Putamen (tissue), 1 donor: ENCODE data around the gene B4GALNT4.
"Not testable (repeated sequence)": the region's sequence is repeated elsewhere in the genome, so short reads cannot be mapped to it uniquely, and the experiment has no call there.

Source experiments
- DNase-seq: peaks from one replicate; pipeline ENCODE4 v3.0.0-alpha.2; 2016; ENCODE audit warnings: low spot score

Gene B4GALNT4

DNA sequence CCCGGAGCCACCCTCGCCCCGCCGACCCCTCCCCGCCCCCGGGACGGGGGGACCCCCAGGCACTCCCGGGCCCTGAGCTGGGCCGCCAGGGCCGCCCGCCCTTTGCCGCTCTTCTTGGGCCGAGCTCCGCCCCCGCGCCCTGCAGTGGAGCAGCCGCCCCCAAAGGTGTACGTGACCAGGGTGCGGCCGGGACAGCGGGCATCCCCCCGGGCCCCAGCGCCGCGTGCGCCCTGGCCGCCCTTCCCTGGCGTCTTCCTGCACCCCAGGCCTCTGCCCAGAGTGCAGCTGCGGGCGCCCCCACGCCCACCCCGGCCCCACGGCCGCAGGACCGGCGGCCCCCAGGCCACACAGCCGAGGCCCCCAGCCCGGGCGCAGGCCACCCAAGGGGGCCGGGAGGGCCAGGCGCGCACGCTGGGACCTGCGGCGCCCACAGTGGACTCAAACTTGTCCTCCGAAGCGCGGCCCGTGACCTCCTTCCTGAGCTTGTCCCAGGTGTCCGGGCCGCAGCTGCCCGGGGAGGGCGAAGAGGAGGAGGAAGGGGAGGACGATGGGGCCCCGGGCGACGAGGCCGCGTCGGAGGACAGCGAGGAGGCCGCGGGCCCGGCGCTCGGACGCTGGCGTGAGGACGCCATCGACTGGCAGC, 7.4 kb downstream of the B4GALNT4 start:
- no peak for DNase-seq

DNA sequence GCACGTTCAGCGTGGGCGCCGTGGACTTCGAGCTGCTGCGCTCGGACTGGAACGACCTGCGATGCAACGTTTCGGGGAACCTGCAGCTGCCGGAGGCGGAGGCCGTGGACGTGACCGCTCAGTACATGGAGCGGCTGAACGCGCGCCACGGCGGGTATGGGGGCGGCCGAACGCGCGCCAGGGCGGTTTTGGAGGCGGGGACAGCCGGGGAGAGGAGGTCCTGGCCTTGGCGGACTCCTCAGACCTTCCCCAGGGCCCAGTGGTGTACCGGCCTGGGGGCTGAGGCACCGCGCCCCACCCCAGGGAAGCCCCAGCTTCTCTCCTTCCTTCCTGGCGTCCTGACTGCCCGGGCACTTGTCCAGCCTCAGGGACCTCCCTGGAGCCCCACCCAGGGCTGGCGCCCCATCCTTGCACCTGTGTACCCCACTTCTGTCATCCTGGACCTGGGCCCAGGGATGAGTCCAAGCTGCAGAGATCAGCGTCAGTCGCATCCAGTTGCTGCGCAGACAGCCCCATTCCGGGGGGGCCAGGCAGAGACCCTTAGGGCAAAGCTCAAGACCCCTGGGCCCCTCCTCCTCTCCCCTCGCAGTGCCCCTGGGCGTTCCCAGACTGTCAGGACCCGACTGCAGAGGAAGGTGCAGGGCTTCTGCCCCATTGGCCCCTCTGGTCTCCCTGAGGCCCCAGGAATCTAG, 8.0 kb downstream of the B4GALNT4 start:
- DNase-seq = no peak

DNA sequence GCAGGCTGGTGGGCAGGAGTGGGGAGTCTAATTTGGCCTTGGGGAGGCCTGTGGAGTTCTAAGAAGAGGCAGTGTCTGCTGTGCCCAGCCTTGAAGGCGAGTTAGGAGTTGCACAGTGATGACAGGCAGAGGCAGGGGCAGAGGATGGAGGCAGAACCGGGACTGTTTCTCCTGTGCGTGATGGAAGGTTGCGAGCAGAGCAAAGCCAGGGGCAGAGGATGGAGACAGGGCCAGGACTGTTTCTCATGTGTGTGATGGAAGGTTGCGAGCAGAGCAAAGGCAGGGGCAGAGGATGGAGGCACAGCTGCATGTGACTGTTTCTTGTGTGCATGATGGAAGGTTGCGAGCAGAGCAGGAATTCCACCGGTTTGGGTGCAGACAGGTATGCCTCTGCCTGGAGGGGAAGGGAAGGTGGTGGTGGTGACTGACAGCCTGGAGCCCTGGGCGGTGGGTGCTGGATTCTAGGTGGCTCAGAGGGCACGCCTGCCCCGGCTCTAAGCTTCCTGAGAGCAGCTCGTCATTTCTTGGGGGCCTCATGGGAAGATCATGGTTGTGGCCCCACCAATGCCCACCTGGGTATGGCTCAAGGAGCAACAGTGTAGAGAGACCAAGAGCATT, 8.7 kb downstream of the B4GALNT4 start:
- DNase-seq = no peak

DNA sequence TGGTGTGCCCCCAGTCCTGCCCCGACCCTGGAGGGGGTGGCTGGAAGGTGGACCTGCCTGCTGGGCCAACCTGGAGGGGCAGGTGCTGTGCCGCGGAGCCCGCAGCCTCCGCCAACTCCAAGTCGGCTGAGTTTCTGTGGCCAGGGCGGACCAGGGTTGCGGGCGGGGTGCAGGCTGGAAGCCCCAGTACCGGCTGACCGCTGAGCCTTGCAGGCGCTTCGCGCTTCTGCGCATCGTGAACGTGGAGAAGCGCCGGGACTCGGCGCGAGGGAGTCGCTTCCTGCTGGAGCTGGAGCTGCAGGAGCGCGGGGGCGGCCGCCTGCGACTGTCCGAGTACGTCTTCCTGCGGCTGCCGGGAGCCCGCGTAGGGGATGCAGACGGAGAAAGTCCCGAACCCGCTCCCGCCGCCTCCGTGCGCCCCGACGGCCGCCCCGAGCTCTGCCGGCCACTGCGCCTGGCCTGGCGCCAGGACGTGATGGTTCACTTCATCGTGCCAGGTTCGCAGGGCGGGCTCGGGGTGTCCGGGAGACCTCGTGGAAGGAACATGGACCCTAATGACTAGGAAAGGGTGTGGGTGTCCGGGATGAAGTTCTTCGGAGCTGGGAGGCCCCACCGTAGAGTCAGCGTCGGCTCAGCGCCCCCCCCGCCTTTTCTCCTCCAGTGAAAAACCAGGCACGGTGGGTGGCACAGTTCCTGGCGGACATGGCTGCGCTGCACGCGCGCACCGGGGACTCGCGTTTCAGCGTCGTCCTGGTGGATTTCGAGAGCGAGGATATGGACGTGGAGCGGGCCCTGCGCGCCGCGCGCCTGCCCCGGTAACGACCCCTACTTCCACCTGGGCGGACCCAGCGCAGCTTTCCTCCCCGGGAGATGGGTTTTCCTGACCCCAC, 10.2 kb downstream of the B4GALNT4 start:
- no peak for DNase-seq

DNA sequence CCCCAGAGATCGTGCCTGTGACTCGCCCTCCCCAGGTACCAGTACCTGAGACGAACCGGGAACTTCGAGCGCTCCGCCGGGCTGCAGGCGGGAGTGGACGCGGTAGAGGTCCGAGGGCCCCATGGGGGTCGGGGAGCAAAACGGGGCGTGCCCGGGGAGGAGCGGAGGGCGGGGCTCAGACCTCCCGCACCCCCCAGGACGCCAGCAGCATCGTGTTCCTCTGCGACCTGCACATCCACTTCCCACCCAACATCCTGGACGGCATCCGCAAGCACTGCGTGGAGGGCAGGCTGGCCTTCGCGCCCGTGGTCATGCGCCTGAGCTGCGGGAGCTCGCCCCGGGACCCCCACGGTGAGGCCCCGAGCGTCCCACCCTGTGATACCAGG, 10.8 kb downstream of the B4GALNT4 start:
- DNase-seq = no peak

DNA sequence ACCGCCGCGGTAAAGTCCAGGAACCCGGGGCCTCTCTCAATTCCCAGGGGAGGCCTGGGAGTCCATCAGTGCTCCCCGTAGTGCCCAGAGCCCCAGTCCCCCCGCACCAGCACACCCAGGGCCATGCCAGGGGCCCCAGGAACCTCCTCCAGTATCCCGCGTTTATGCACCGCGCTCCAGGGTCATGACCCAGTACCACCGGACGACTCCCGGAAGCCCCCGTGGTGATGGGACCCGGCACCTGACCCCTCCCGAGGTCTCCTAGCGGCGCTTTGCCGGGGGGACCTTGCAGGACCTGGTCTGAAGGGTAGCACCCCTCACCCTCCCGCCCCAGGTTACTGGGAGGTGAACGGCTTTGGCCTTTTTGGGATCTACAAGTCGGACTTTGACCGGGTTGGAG, 11.2 kb downstream of the B4GALNT4 start:
- DNase-seq = no peak

- no peak for DNase-seq
Measured at GRCh38 chr11:380996-381395, 11.7 kb downstream of the B4GALNT4 start.

GRCh38 chr11:381501-382072, 12.3 kb downstream of the B4GALNT4 start:
- no peak for DNase-seq

GRCh38 chr11:382081-382629, 12.9 kb downstream of the B4GALNT4 start:
- no peak for DNase-seq

DNA sequence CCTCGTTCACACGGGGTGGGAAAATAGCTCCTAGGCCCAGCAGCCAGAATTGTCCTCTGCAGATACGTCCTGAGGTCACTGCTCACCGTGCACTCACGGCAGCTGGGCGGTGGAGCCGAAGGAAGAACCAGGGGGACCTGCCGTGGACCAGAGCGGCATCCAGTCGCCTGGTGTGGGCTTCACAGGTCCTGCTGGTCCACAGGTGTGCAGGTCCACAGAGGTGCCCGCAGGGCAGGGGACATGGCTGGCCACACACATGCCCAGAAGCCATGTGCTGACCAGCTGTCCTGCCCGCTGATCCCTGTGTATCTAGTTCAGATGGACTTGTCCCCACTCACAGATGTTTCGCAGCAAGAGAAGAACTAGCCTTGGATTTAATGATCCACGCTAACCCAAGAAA, 14.1 kb downstream of the B4GALNT4 start:
- DNase-seq = no peak

- no peak for DNase-seq
Measured at GRCh38 chr11:384511-384910, 15.2 kb downstream of the B4GALNT4 start.

DNA sequence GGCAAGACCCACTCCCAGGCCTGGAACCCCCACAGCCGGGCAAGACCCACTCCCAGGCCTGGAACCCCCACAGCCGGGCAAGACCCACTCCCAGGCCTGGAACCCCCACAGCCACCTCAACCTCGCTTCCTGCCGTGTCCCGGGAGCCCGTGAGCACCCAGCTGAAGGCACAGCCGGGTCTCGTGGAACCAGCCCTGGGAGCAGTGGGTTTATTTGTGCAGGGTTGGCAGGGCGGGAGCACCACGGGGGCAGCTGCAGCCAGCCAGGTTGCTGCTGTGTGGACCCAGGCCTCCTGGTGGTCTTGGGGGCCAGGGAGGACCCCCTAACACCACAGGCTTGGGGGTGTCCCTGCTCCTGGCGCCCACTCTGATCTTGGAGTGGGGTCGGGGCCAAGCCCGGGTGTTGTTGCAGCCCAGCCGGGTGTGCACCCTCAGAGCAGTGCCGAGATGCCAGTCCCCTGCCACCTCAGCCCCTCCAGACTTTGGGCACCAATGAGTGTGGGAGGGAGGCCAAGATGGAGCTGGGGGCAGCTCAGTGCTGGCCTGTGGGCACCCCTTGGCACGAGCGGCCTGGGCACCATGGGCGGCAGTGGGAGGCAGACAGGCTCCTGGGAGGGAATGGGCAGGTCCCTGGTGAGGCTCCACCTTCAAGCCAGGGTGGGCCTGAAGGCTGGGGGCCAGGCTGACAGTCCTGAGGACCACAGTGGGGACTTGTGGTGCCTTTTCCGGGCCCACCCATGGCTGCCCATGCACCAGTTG, 16.5 kb downstream of the B4GALNT4 start:
- DNase-seq = no peak

GRCh38 chr11:386483-386882, 17.2 kb downstream of the B4GALNT4 start:
- no peak for DNase-seq

GRCh38 chr11:387193-387793, 18.0 kb downstream of the B4GALNT4 start:
- DNase-seq = no peak

GRCh38 chr11:389369-389768, 20.1 kb downstream of the B4GALNT4 start:
- DNase-seq = not testable (repeated sequence)

DNA sequence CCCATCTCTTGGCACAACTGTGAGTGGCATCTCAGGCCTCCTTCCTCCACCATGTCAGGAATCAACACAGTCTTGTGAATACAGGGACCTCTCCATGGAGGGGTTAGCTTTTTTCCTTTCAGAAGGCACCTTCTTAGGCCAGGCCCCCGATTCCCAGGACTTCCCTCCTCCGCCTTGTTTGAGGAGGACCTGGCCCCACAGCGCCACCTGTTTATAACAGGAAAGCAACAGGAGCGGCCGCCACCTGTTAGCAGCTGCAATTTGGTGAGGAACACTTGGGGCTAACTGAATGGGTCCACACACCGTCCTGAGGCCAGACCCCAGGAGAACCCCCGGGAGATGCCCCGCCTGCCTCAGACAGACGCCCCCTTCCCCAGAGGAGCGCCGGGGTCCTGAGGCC, 20.9 kb downstream of the B4GALNT4 start:
- DNase-seq = no peak

DNA sequence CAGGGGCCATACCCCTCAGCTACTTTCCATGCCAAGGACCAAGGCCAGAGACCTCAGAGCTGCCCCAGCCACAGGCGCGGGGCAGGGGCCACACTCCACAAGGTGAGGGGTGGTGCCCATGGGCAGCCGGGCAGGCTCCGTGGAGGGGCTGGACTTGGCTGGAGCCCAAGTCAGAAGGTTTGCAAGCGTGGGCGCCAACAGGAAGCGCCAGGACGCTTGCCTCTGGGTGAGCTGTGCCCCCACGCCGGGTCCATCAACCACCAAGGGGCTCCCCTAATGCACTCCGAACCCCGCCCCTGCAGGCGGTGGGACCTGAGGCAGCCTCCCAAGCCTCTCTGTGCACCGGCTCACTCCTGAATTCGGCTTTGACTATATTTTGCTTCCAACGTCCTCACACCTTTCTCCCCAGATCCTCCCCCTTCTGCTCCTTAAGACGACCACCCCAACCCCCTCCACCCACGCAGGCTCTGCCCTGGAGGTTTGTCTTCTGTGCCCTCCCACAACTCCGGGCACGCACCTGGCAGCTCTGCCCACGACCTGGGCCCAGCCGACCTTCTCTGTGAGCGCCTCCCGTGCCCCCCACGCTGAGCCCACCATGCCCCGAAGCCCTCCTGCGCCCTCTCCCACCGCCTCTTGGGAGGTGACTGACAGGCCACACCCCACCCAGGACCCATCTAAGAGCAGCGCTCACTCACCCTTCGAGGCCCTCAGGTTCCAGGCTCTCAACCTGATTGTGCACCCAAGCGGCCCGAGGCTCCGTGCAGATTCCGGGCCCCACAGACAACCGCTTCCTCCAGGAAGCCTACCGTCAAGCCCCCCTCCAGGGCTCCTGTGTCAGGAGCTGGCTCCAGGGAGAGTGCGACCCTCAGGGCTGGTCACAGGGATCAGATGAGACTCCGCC, 22.1 kb downstream of the B4GALNT4 start:
- no peak for DNase-seq

- DNase-seq = no peak
Measured at GRCh38 chr11:392102-392777, 22.9 kb downstream of the B4GALNT4 start.
